ENCODE measurements around the gene NCAM1.

Gene NCAM1

DNA sequence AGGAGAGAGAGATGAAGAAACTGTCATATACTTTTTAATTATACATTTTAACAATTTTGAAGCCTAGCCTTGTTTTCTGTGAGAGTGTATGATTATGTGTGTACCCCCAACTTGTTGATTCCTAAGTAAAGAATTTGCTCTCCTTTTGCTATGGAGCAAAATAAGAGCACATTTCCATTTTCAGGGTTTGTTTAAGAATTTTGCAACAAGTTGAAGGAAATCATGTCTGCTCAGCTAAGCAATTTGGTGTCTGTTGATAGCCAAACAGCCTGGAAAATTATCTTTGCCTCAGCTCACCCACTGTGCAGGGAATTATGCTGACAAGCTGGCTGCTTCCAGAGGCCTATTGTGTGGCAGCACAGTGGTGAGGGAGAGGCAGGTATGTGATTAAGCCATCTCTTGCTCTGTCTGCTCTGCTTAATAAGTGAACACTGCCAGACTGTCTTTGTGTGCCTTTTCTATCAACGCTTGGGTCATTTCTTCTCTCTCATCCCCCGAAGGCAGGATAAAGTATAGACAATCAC lies 218.0 kb downstream of the NCAM1 start:
- H3K9me3 ChIP-seq (ENCODE audit: low read depth, low read length) = no peaks in the 10 kb centered on the region
- H3K9ac ChIP-seq (ENCODE audit: insufficient read length) = peak overlapping the region; percentile 9
- peak overlapping the region; percentile 61 for H3K4me3 ChIP-seq
- H3K27ac ChIP-seq = peak overlapping the region; percentile 92
- DNase-seq (ENCODE audit: low read depth, low spot score) = peak; percentile 66
- no peaks in the 10 kb centered on the region for H3K36me3 ChIP-seq (ENCODE audit: insufficient read depth, low read length)
- no peak for TF ChIP-seq POLR2AphosphoS5 (IDR thresholded peaks at IDR 0.05; ENCODE audit: borderline replicate concordance, low read depth, low read length)
- peak; percentile 48 for TF ChIP-seq FOXP2 (optimal IDR thresholded peaks at IDR 0.05; ENCODE audit: control extremely low read depth, extremely low read length, insufficient read depth)

DNA sequence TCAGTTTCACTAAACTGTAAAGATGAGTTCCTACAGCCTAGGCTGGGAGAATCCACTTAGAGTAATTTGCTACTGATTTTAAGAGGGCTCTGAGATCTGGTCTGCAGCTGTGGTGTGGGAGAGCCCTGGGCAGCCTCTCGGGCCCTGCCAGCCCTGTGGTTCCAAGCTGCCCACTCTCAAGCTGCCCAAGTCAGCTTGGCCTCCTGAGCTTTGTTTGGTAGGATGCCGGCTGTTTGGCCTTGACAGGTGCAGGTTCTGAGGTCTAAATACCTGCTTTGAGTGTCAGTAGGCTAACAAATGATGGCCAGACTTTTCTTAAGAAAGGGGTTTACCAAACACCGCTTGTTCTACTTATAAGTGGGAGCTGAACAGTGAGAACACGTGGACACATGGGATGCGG lies 219.9 kb downstream of the NCAM1 start:
- Histone ChIP-seq H3K9me3 (ENCODE audit: low read depth, low read length) (no peaks in the 10 kb centered on the region), H3K4me3 (no peak overlapping the region), H3K9ac (ENCODE audit: insufficient read length) (no peak overlapping the region), H3K36me3 (ENCODE audit: insufficient read depth, low read length) (no peaks in the 10 kb centered on the region), H3K27ac (no peak overlapping the region)
- no peak for DNase-seq (ENCODE audit: low read depth, low spot score)
- TF ChIP-seq FOXP2 (optimal IDR thresholded peaks at IDR 0.05; ENCODE audit: control extremely low read depth, extremely low read length, insufficient read depth) = no peak
- TF ChIP-seq POLR2AphosphoS5 (IDR thresholded peaks at IDR 0.05; ENCODE audit: borderline replicate concordance, low read depth, low read length) = no peak
- no peak for TF ChIP-seq EZH2 (IDR thresholded peaks at IDR 0.05)

DNA sequence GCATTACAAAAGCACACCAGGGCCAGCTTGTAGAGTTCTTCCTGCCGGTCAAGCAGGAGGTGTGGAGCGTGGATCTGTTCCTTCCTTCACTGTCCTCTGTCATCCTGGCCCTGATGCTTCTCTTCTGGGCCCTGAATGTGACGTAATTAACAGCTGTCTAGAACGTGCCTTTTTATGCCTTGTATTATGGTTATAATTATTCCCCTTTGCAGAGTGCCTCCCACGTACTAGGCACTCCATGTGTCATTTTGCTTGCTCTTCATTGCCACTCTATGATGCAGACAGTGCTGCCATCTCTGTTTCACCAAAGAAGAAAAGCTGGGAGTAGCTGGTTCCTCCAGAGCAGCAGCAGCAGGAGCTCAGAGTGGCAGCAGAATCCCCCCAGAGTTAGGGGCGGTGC lies 221.1 kb downstream of the NCAM1 start:
- H3K4me3 ChIP-seq = no peak overlapping the region
- no peak for DNase-seq (ENCODE audit: low read depth, low spot score)
- no peak overlapping the region for H3K9ac ChIP-seq (ENCODE audit: insufficient read length)
- TF ChIP-seq FOXP2 (optimal IDR thresholded peaks at IDR 0.05; ENCODE audit: control extremely low read depth, extremely low read length, insufficient read depth) = no peak
- no peak for TF ChIP-seq POLR2AphosphoS5 (IDR thresholded peaks at IDR 0.05; ENCODE audit: borderline replicate concordance, low read depth, low read length)
- no peak for TF ChIP-seq EZH2 (IDR thresholded peaks at IDR 0.05)
- no peak overlapping the region for H3K27ac ChIP-seq
- no peaks in the 10 kb centered on the region for H3K9me3 ChIP-seq (ENCODE audit: low read depth, low read length)
- H3K36me3 ChIP-seq (ENCODE audit: insufficient read depth, low read length) = no peaks in the 10 kb centered on the region

DNA sequence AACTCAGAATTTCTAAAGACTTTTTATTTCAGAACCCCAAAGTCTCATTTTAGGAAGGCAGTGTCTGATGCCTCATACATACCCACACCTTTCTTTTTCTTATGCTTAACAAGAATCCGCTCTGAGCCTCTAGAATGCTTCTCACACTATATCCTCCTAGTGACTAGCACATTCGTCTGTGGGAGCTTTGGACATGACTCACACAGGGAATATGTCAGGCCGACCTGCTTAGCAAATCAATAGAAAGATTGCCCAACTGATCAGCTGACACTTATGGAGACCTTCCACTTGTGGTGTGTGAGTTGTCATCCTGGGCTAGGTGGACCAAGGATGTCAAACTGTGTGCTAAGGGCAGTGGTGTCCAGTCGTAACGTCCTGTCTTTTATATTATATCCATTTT lies 223.3 kb downstream of the NCAM1 start:
- Histone ChIP-seq H3K9ac (ENCODE audit: insufficient read length) (no peak overlapping the region), H3K27ac (no peak overlapping the region)
- DNase-seq (ENCODE audit: low read depth, low spot score) = no peak

DNA sequence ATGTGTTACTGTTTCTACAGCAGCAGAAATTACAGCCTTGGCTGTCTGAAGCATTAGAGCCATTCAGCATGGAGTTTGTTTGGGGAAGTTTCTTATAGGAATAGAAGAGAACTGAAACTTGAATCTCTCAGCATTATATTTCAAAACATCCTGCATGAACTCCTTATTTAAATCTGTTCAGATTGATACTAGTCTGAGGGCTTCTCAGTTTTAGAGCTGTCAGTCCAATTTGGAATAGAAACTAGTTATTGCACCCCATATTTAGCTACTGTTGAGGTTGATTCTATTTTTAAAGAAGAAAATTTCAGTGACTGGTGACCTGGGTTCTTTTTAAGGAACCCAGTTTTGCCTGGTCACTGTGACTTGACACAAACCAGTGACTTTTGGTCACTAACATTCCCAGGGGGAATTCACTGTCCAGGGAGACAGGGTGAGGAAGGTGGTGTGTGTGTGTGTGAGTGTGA lies 227.2 kb downstream of the NCAM1 start:
- Histone ChIP-seq H3K9me3 (ENCODE audit: low read depth, low read length) (no peaks in the 10 kb centered on the region), H3K4me3 (no peak overlapping the region), H3K36me3 (ENCODE audit: insufficient read depth, low read length) (no peaks in the 10 kb centered on the region), H3K27ac (no peak overlapping the region), H3K9ac (ENCODE audit: insufficient read length) (no peak overlapping the region)
- TF ChIP-seq FOXP2 (optimal IDR thresholded peaks at IDR 0.05; ENCODE audit: control extremely low read depth, extremely low read length, insufficient read depth) (no peak), EZH2 (IDR thresholded peaks at IDR 0.05) (no peak), POLR2AphosphoS5 (IDR thresholded peaks at IDR 0.05; ENCODE audit: borderline replicate concordance, low read depth, low read length) (no peak)
- no peak for DNase-seq (ENCODE audit: low read depth, low spot score)

More for the DNA sequence above, 223.3 kb downstream of the NCAM1 start:
- TF ChIP-seq POLR2AphosphoS5 (IDR thresholded peaks at IDR 0.05; ENCODE audit: borderline replicate concordance, low read depth, low read length) (no peak), FOXP2 (optimal IDR thresholded peaks at IDR 0.05; ENCODE audit: control extremely low read depth, extremely low read length, insufficient read depth) (no peak), EZH2 (IDR thresholded peaks at IDR 0.05) (no peak)
- Histone ChIP-seq H3K4me3 (no peak overlapping the region), H3K9me3 (ENCODE audit: low read depth, low read length) (no peaks in the 10 kb centered on the region), H3K36me3 (ENCODE audit: insufficient read depth, low read length) (no peaks in the 10 kb centered on the region)

DNA sequence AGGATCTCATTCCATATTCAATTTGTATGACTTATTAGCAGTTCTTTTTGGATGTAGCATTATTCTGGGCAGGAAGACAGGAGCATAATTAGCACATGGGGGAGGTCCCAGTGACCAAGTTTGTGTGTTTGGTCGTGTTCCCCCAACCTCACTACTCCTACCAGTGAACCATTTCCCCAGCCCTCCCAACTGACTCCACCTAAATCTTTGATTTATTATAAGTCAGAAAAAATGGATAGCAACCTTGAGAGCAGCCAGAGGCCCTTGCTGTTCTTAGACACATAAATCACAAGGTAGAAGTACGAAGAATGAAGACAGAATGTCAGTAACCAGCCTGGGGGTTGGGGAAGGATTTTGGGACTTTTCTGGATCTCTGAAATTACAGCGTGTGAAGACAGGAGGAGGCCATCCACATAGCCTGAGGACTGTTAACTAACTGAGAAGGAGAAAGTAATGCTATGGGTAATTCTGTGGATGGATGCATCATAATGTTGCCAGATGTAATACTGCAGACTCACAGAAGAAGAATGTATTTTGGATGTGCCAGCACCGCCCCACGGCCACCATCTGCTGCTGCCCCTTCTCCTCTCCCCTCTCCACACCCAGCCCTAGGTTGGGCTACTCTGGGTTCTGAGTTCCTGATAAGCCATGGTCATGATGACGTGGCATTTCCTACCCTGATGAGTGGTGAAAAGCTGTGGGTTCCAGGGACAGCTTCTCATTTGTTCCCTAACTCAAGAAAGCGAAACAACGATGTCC lies 228.9 kb downstream of the NCAM1 start:
- H3K36me3 ChIP-seq (ENCODE audit: insufficient read depth, low read length) = no peaks in the 10 kb centered on the region
- peak overlapping the region; percentile 81 for H3K27ac ChIP-seq
- no peak for DNase-seq (ENCODE audit: low read depth, low spot score)
- TF ChIP-seq EZH2 (IDR thresholded peaks at IDR 0.05) (no peak), POLR2AphosphoS5 (IDR thresholded peaks at IDR 0.05; ENCODE audit: borderline replicate concordance, low read depth, low read length) (no peak), FOXP2 (optimal IDR thresholded peaks at IDR 0.05; ENCODE audit: control extremely low read depth, extremely low read length, insufficient read depth) (no peak)
- H3K4me3 ChIP-seq = peak overlapping the region; percentile 22; the same call in 1 of the 2 replicates
- H3K9me3 ChIP-seq (ENCODE audit: low read depth, low read length) = no peaks in the 10 kb centered on the region
- H3K9ac ChIP-seq (ENCODE audit: insufficient read length) = no peak overlapping the region

DNA sequence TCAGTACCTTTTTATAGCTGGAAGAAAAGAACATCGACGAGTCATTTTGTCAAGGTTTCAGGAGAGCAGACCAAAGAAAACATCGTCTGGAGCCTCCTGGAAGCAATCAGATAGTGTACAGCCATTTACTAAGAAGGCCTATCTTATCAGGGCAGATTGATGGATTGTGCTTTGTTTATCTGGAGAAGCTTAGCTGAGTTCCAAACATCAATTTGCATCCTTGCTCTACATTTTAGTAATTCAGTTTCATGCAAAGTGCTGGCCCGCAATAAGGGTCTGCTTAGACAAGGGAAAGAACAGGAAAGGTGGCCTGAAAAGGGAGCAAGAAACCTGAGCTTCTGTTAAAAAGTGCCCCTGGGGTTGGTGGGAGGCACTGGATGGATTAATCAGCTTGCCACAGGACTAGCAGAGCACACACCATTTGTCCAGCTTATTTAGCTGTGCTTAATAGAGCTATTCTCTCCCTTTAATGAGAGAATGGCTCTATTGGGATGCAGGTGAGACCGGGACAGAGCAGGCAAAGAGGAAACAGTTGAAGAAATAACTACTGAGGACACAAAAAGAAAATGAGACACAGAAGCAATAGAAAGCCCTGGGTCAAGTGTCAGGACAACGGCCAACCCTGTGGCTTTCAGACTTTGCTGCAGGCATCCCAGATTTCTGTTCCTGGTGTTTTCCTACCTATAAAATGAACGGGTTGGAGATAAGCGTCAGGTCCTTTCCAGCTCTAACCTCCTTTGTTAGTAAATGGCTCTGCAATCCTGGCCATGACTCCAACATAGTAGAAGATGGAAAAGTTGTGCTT lies 231.1 kb downstream of the NCAM1 start:
- no peak overlapping the region for H3K4me3 ChIP-seq
- DNase-seq (ENCODE audit: low read depth, low spot score) = no peak
- TF ChIP-seq POLR2AphosphoS5 (IDR thresholded peaks at IDR 0.05; ENCODE audit: borderline replicate concordance, low read depth, low read length) (no peak), EZH2 (IDR thresholded peaks at IDR 0.05) (no peak), FOXP2 (optimal IDR thresholded peaks at IDR 0.05; ENCODE audit: control extremely low read depth, extremely low read length, insufficient read depth) (no peak)
- no peaks in the 10 kb centered on the region for H3K9me3 ChIP-seq (ENCODE audit: low read depth, low read length)
- H3K27ac ChIP-seq = no peak overlapping the region
- no peaks in the 10 kb centered on the region for H3K36me3 ChIP-seq (ENCODE audit: insufficient read depth, low read length)
- no peak overlapping the region for H3K9ac ChIP-seq (ENCODE audit: insufficient read length)

DNA sequence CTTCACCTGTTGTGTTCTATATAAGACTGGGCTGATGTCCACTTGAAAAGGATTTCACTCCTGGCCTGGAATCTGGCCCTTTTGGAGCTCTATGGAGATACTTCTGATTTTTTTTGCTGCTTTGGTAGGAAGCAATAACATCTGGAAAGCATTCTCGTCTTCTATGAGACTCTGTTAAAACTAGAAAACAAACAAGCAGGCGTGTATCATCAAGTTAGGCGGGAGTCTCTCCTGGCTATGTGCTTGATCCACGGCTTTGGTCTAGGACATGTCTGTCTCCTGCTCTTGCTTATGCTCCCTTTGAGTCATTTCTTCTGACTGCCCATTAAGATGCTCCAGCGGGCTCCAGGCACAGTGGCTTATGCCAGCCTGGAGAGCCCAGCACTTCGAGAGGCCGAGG lies 231.8 kb downstream of the NCAM1 start:
- Histone ChIP-seq H3K4me3 (no peak overlapping the region), H3K36me3 (ENCODE audit: insufficient read depth, low read length) (no peaks in the 10 kb centered on the region), H3K27ac (no peak overlapping the region), H3K9ac (ENCODE audit: insufficient read length) (no peak overlapping the region), H3K9me3 (ENCODE audit: low read depth, low read length) (no peaks in the 10 kb centered on the region)
- no peak for DNase-seq (ENCODE audit: low read depth, low spot score)
- TF ChIP-seq EZH2 (IDR thresholded peaks at IDR 0.05) (no peak), POLR2AphosphoS5 (IDR thresholded peaks at IDR 0.05; ENCODE audit: borderline replicate concordance, low read depth, low read length) (no peak), FOXP2 (optimal IDR thresholded peaks at IDR 0.05; ENCODE audit: control extremely low read depth, extremely low read length, insufficient read depth) (no peak)

All from SK-N-MC (cell line).